Body of pancreas (tissue), 4 donors: ENCODE measurements around the gene FAM204A.

Source experiments
- CTCF ChIP-seq, 7 experiments: fragments of 450-650 bp in 4 of 7; fragments of 200-600 bp in 3 of 7; sonication (generic) in 3 of 7; IDR thresholded peaks; one replicate each; pipeline ENCODE4 v1.5.1; 2016 to 2019; ENCODE audit warnings: antibody characterized with exemption in 7 of 7
- POLR2A ChIP-seq, 3 donors: fragments of 450-650 bp; IDR thresholded peaks; one replicate each; pipeline ENCODE4 v1.6.1; 2016; ENCODE audit warnings: antibody characterized with exemption in 3 of 3, mild to moderate bottlenecking in 2 of 3

- TF ChIP-seq CTCF (IDR thresholded peaks at IDR 0.05): no peak
- TF ChIP-seq POLR2A (IDR thresholded peaks at IDR 0.05): no peak
Measured at GRCh38 chr10:118337356-118337755, 4.8 kb downstream of the FAM204A start.
